Heart left ventricle (tissue), 13 donors: Measurements from ENCODE around the gene SKOR1.

Source experiments
- CTCF ChIP-seq, 12 donors: fragments of 200-600 bp; sonication (generic) in 4 of 12; IDR thresholded peaks; one replicate each; pipeline versions ENCODE4 v1.5.0 to v1.8.0; 2018 to 2022; ENCODE audit warnings: antibody characterized with exemption in 12 of 12, mild to moderate bottlenecking in 5 of 12
- POLR2A ChIP-seq, 2 donors: fragments of 450-650 bp; IDR thresholded peaks; one replicate each; pipeline ENCODE4 v1.6.1; 2017; ENCODE audit warnings: antibody characterized with exemption in 2 of 2, mild to moderate bottlenecking in 2 of 2, moderate library complexity in 2 of 2
- donor health status: ischemic (EF 13 %, LVEDD 7.1; RV severe dilation, severe dysfunction).
- donor health status: DM: no; HTN: yes; CAD: no.
- donor health status: DM: no; HTN: no; CAD: no.
- donor health status: ischemic (EF 25% LVEDD 6.9; RV normal size, moderate dysfunction).
- donor health status: ischemic (EF 25% LVEDD 5.7; RV mildly dilated, moderate dysfunction).
- donor health status: ischemic (EF 35%, LVEDD 5.7; RV mildly dilated, moderate dysfunction).
- donor health status: nonischemic (EF 11% LVEDD 7.7; RV severe dilation, severe dysfunction).
- donor health status: DM: yes; HTN: yes; CAD: no.
- donor health status: PGD.
- donor health status: ischemic (EF 29% LVEDD 5.4; RV normal size, mild dysfunction).
- donor health status: nonischemic (EF 23%, LVEDD 6.1; RV moderate dilation, normal function).

- TF ChIP-seq CTCF (IDR thresholded peaks at IDR 0.05), result no peak
- TF ChIP-seq POLR2A (IDR thresholded peaks at IDR 0.05), result no peak
Observed at GRCh38 chr15:67862750-67863441, 37.6 kb downstream of the SKOR1 start.
